ENCODE measurements around the gene KLHL17. TPM values are rescaled to one million over a fixed set of nuclear protein-coding genes. Genes with fewer than 3 reads are reported as not detected.

KLHL17 gene
- total RNA-seq, 4 donors from 2014 or later, result 1.3 to 5.7 (median 2.3) TPM

GRCh38 chr1:918843-919242 lies 41.5 kb upstream of the KLHL17 start:
- peaks cover 11 to 18% of the 10 kb centered on the region in 2 donors for H3K4me1 ChIP-seq
- in situ Hi-C loops (cut with MboI; ENCODE audit: low sequenced_read_pairs in 4 of 4) (no loop called here), intact Hi-C loops (cut with DNase I; ENCODE audit: low total_unique reads) (no loop called here)
- H3K36me3 ChIP-seq, result no peaks in the 10 kb centered on the region
- no peak overlapping the region for H3K27ac ChIP-seq
- TF ChIP-seq, protein P1, sequence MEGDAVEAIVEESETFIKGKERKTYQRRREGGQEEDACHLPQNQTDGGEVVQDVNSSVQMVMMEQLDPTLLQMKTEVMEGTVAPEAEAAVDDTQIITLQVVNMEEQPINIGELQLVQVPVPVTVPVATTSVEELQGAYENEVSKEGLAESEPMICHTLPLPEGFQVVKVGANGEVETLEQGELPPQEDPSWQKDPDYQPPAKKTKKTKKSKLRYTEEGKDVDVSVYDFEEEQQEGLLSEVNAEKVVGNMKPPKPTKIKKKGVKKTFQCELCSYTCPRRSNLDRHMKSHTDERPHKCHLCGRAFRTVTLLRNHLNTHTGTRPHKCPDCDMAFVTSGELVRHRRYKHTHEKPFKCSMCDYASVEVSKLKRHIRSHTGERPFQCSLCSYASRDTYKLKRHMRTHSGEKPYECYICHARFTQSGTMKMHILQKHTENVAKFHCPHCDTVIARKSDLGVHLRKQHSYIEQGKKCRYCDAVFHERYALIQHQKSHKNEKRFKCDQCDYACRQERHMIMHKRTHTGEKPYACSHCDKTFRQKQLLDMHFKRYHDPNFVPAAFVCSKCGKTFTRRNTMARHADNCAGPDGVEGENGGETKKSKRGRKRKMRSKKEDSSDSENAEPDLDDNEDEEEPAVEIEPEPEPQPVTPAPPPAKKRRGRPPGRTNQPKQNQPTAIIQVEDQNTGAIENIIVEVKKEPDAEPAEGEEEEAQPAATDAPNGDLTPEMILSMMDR (IDR thresholded peaks at IDR 0.05 in 4 of 5, conservative IDR thresholded peaks at IDR 0.05 in 1 of 5), result no peak
- TF ChIP-seq POLR2A (IDR thresholded peaks at IDR 0.05), result no peak
- no peaks in the 10 kb centered on the region for H3K9me3 ChIP-seq
- no peak overlapping the region for H3K4me3 ChIP-seq
- ATAC-seq (no peak), DNase-seq (no peak)
- peaks cover 0 to 49% (median 12%) of the 10 kb centered on the region in 3 donors for H3K27me3 ChIP-seq

DNA sequence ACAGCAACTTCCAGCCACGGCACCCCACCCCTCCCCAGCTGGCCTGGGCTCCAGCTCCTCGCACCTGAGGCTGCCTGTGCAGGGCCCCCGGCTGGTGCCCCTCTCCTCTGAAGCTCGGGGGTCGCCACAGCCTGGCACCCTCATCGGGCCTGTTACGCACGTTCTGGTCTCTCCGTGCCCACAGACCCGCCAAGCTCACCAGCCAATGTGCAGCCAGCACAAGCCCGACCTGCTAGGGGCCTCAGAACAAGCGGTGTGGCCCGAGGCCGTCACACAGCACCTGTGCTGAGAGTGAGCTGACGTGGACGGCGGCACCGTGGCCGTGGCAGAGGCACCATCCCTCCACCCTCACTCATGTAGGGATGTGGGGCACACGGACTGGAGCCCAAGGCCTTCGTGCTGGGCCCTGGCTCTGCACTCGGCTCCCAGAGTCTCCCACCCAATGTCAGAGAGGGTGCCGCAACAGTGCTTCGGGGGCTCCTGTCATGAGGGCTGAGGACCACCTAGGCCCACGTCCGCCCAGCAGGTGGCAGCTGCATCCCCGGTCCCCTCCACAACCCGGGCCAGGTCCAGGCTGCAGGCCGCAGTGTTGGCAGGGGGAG lies 41.0 kb upstream of the KLHL17 start:
- Histone ChIP-seq H3K4me3 (no peak overlapping the region), H3K36me3 (no peaks in the 10 kb centered on the region), H3K27me3 (peaks cover 0 to 47% (median 12%) of the 10 kb centered on the region in 3 donors), H3K27ac (no peak overlapping the region), H3K9me3 (no peaks in the 10 kb centered on the region), H3K4me1 (peaks cover 11 to 18% of the 10 kb centered on the region in 2 donors)
- TF ChIP-seq, protein P1 (IDR thresholded peaks at IDR 0.05 in 4 of 5, conservative IDR thresholded peaks at IDR 0.05 in 1 of 5), result no peak
- ATAC-seq, result no peak
- no peak for DNase-seq
- in situ Hi-C loops (cut with MboI; ENCODE audit: low sequenced_read_pairs in 4 of 4) (no loop called here), intact Hi-C loops (cut with DNase I; ENCODE audit: low total_unique reads) (no loop called here)

GRCh38 chr1:920010-920409 lies 40.4 kb upstream of the KLHL17 start:
- H3K27me3 ChIP-seq, result peaks cover 5 to 49% (median 17%) of the 10 kb centered on the region in 3 donors
- intact Hi-C loops (cut with DNase I; ENCODE audit: low total_unique reads) (loop anchor here (2.0 to 5.0 kb wide), 2 partner anchors 82 to 187 kb away; partner anchors contain the start of gene HES4), in situ Hi-C loops (cut with MboI; ENCODE audit: low sequenced_read_pairs in 4 of 4) (no loop called here)
- no peaks in the 10 kb centered on the region for H3K36me3 ChIP-seq
- no peak for DNase-seq
- TF ChIP-seq, protein P1 (IDR thresholded peaks at IDR 0.05 in 4 of 5, conservative IDR thresholded peaks at IDR 0.05 in 1 of 5), result no peak
- TF ChIP-seq POLR2A (IDR thresholded peaks at IDR 0.05), result no peak
- no peak overlapping the region for H3K27ac ChIP-seq
- no peaks in the 10 kb centered on the region for H3K9me3 ChIP-seq
- no peak overlapping the region for H3K4me3 ChIP-seq
- peaks cover 14 to 23% of the 10 kb centered on the region in 2 donors for H3K4me1 ChIP-seq
- no peak for ATAC-seq

DNA sequence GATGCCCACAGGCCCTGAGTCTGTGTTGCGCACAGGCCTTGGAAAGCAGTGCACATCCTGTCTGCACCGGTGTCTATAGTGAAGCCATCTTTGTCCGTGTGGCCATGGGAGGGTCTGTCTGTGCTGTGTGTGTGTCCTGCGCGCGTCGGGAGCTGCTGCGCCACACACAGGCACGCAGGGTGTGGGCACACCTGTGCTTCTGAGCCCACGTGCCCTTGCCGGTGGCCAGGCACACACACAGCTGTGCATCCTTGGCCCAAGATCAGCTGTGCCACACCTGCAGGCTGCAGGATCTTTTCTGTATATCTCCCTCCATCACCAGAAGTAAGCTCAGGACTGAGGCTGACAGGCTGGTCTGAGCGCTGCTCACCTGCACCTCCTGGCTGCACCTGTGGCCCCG lies 39.9 kb upstream of the KLHL17 start:
- Histone ChIP-seq H3K4me3 (no peak overlapping the region), H3K27ac (no peak overlapping the region), H3K4me1 (peaks cover 15 to 27% of the 10 kb centered on the region in 2 donors), H3K9me3 (no peaks in the 10 kb centered on the region), H3K27me3 (peaks cover 9 to 52% (median 21%) of the 10 kb centered on the region in 3 donors), H3K36me3 (no peaks in the 10 kb centered on the region)
- intact Hi-C loops (cut with DNase I; ENCODE audit: low total_unique reads), result loop anchor here (2.0 to 5.0 kb wide), 2 partner anchors 82 to 186 kb away; partner anchors contain the start of gene HES4
- no peak for TF ChIP-seq POLR2A (IDR thresholded peaks at IDR 0.05)
- TF ChIP-seq, protein P1 (IDR thresholded peaks at IDR 0.05 in 4 of 5, conservative IDR thresholded peaks at IDR 0.05 in 1 of 5), result no peak
- no peak for ATAC-seq
- DNase-seq, result no peak
- in situ Hi-C loops (cut with MboI; ENCODE audit: low sequenced_read_pairs in 4 of 4), result no loop called here
